GM19035 (cell line): Measurements from ENCODE around the gene AHI1.
"Not testable (repeated sequence)": the region's sequence is repeated elsewhere in the genome, so short reads cannot be mapped to it uniquely, and the experiment has no call there.

ENCODE experiments used
- ATAC-seq: cut with Tn5 transposase; IDR thresholded peaks from one replicate; pipeline ENCODE4 v1.9.1; 2021; ENCODE audit not compliant: unreplicated experiment

AHI1 gene

GRCh38 chr6:135268740-135269139 lies 228.8 kb downstream of the AHI1 start:
- no peak for ATAC-seq

GRCh38 chr6:135268263-135268662 lies 229.3 kb downstream of the AHI1 start:
- ATAC-seq: no peak

GRCh38 chr6:135267085-135267484 lies 230.5 kb downstream of the AHI1 start:
- ATAC-seq: no peak

- ATAC-seq: no peak
Observed at GRCh38 chr6:135266675-135267074, 230.9 kb downstream of the AHI1 start.

- ATAC-seq: no peak
Observed at GRCh38 chr6:135265278-135265677, 232.3 kb downstream of the AHI1 start.

GRCh38 chr6:135261872-135262725 lies 235.4 kb downstream of the AHI1 start:
- no peak for ATAC-seq

- no peak for ATAC-seq
Observed at GRCh38 chr6:135260612-135261011, 236.9 kb downstream of the AHI1 start.

GRCh38 chr6:135258970-135259369 lies 238.6 kb downstream of the AHI1 start:
- no peak for ATAC-seq

- no peak for ATAC-seq
Observed at GRCh38 chr6:135257631-135258405, 239.7 kb downstream of the AHI1 start.

GRCh38 chr6:135256866-135257265 lies 240.7 kb downstream of the AHI1 start:
- ATAC-seq: no peak

GRCh38 chr6:135254471-135254870 lies 243.1 kb downstream of the AHI1 start:
- ATAC-seq: no peak

- ATAC-seq: no peak
Observed at GRCh38 chr6:135251498-135252441, 245.8 kb downstream of the AHI1 start.

- ATAC-seq: no peak
Observed at GRCh38 chr6:135250751-135251497, 246.6 kb downstream of the AHI1 start.

- ATAC-seq: no peak
Observed at GRCh38 chr6:135250234-135250633, 247.3 kb downstream of the AHI1 start.

GRCh38 chr6:135246412-135247012 lies 251.0 kb downstream of the AHI1 start:
- ATAC-seq: not testable (repeated sequence)

GRCh38 chr6:135244805-135245204 lies 252.7 kb downstream of the AHI1 start:
- no peak for ATAC-seq

- ATAC-seq: no peak
Observed at GRCh38 chr6:135243871-135244796, 253.4 kb downstream of the AHI1 start.

GRCh38 chr6:135240711-135241110 lies 256.8 kb downstream of the AHI1 start:
- ATAC-seq: no peak

- ATAC-seq: no peak
Observed at GRCh38 chr6:135236732-135237131, 260.8 kb downstream of the AHI1 start.
